ENCODE results near the gene ENPP7.
"Not testable (repeated sequence)": the region's sequence is repeated elsewhere in the genome, so short reads cannot be mapped to it uniquely, and the experiment has no call there.

ENPP7 gene

GRCh38 chr17:79749958-79750357, 19.2 kb downstream of the ENPP7 start:
- no peak for DNase-seq (ENCODE audit: low spot score)

GRCh38 chr17:79750650-79751545, 20.2 kb downstream of the ENPP7 start:
- no peak for DNase-seq (ENCODE audit: low spot score)

GRCh38 chr17:79752175-79752574, 21.4 kb downstream of the ENPP7 start:
- DNase-seq (ENCODE audit: low spot score), result no peak

GRCh38 chr17:79754370-79754769, 23.6 kb downstream of the ENPP7 start:
- no peak for DNase-seq (ENCODE audit: low spot score)

GRCh38 chr17:79754903-79755302, 24.2 kb downstream of the ENPP7 start:
- DNase-seq (ENCODE audit: low spot score), result not testable (repeated sequence)

GRCh38 chr17:79755591-79755990, 24.8 kb downstream of the ENPP7 start:
- no peak for DNase-seq (ENCODE audit: low spot score)

GRCh38 chr17:79757140-79757745, 26.5 kb downstream of the ENPP7 start:
- DNase-seq (ENCODE audit: low spot score), result no peak

- no peak for DNase-seq (ENCODE audit: low spot score)
Observed at GRCh38 chr17:79758271-79758670, 27.5 kb downstream of the ENPP7 start.

GRCh38 chr17:79760197-79760906, 29.6 kb downstream of the ENPP7 start:
- DNase-seq (ENCODE audit: low spot score), result no peak

- DNase-seq (ENCODE audit: low spot score), result no peak
Observed at GRCh38 chr17:79761894-79762589, 31.3 kb downstream of the ENPP7 start.

GRCh38 chr17:79765708-79766107, 35.0 kb downstream of the ENPP7 start:
- no peak for DNase-seq (ENCODE audit: low spot score)

- no peak for DNase-seq (ENCODE audit: low spot score)
Observed at GRCh38 chr17:79769570-79770506, 39.1 kb downstream of the ENPP7 start.

GRCh38 chr17:79771276-79771675, 40.5 kb downstream of the ENPP7 start:
- DNase-seq (ENCODE audit: low spot score), result no peak

- DNase-seq (ENCODE audit: low spot score), result not testable (repeated sequence)
Observed at GRCh38 chr17:79772726-79773125, 42.0 kb downstream of the ENPP7 start.

GRCh38 chr17:79774561-79774975, 43.8 kb downstream of the ENPP7 start:
- no peak for DNase-seq (ENCODE audit: low spot score)

- no peak for DNase-seq (ENCODE audit: low spot score)
Observed at GRCh38 chr17:79775632-79776031, 44.9 kb downstream of the ENPP7 start.

GRCh38 chr17:79776376-79777119, 45.8 kb downstream of the ENPP7 start:
- DNase-seq (ENCODE audit: low spot score), result no peak

GRCh38 chr17:79777120-79777893, 46.6 kb downstream of the ENPP7 start:
- DNase-seq (ENCODE audit: low spot score), result no peak

GRCh38 chr17:79777894-79778503, 47.3 kb downstream of the ENPP7 start, which contains the start of gene CBX2:
CBX2 (plus strand) TSS chr17:79778148; CDS start chr17:79778236, 88 bp downstream.
- DNase-seq (ENCODE audit: low spot score), result peak; percentile 80
